Uterus (tissue), 2 donors: Measurements from ENCODE around the gene PYHIN1.

Experiments used
- CTCF ChIP-seq, 4 experiments: fragments of 200-600 bp in 2 of 4; fragments of 450-650 bp in 2 of 4; sonication (generic) in 2 of 4; IDR thresholded peaks; one replicate each; pipeline ENCODE4 v1.5.1; 2016 to 2019; ENCODE audit warnings: antibody characterized with exemption in 4 of 4, mild to moderate bottlenecking in 2 of 4, moderate library complexity in 1 of 4
- POLR2A ChIP-seq, 2 donors: fragments of 450-650 bp; IDR thresholded peaks; one replicate each; pipeline ENCODE4 v1.6.1; 2016; ENCODE audit warnings: antibody characterized with exemption in 2 of 2, mild to moderate bottlenecking in 1 of 2, moderate library complexity in 1 of 2

- TF ChIP-seq POLR2A (IDR thresholded peaks at IDR 0.05) (no peak), CTCF (IDR thresholded peaks at IDR 0.05) (no peak)
Measured at GRCh38 chr1:158979229-158979628, 47.9 kb downstream of the PYHIN1 start.
